Urinary bladder (tissue), 4 donors: ENCODE results near the gene ATP5MC3. TPM values are rescaled to one million over a fixed set of nuclear protein-coding genes. Genes with fewer than 3 reads are reported as not detected.

Experiments
- DNase-seq: peaks from one replicate; pipeline ENCODE4 v3.0.0-alpha.2; 2015; ENCODE audit errors: extremely low spot score
- H3K27ac ChIP-seq: one replicate; pipeline ENCODE4 v1.5.1; 2013; ENCODE audit warnings: low read depth, mild to moderate bottlenecking, moderate library complexity
- H3K36me3 ChIP-seq: one replicate; pipeline ENCODE4 v1.6.1; 2013; ENCODE audit warnings: mild to moderate bottlenecking, moderate library complexity; ENCODE audit not compliant: insufficient read depth
- H3K4me1 ChIP-seq: one replicate; pipeline ENCODE4 v1.6.1; 2013; ENCODE audit warnings: mild to moderate bottlenecking, moderate library complexity; ENCODE audit not compliant: insufficient read depth
- H3K4me3 ChIP-seq: one replicate; pipeline ENCODE4 v1.5.1; 2013; ENCODE audit warnings: low read depth, low read length
- WGBS: extraction: QIAGEN DNeasy Blood & Tissue Kit; methylation state at CpG from one replicate; pipeline ENCODE4 v1.1.7; 2013; 5-methylcytosine and 5-hydroxymethylcytosine counted together
- polyA plus RNA-seq: library from polyadenylated mRNA; stranded (reverse); fragments of 200-250 nt; gene quantifications from one replicate; pipeline ENCODE4 v1.2.3, GENCODE V29; 2013
- total RNA-seq: library from RNA; depleted of rRNA; stranded (reverse); fragments of >200 nt; gene quantifications from one replicate; pipeline ENCODE4 v1.2.3, GENCODE V29; 2014
- donor health status: healthy with polysubstance abuse.
- donor health status: healthy.

ATP5MC3 gene
- total and polyA plus RNA-seq, 2 donors: 69.8 to 285 TPM

DNA sequence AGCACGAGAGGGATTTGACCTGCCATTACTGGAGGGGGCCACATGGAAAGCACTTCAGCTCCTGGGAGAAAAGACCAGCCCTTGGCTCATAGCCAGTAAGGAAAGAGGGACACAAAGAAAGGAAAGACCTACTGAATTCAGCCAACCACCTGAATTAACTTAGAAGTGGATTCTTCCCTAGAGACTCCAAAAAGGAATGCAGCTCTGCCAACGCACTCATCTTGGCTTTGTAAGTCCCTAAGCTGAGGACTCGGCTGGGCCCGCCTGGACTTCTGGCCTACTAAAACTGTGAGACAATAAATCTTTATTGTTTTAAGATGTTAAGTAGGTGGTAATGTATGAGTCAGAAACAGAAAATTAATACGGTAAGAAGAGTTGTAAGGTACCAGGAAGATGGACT, 25.0 kb downstream of the ATP5MC3 start:
- no peak for DNase-seq
- Histone ChIP-seq H3K36me3 (peaks cover 2% of the 10 kb centered on the region), H3K4me3 (no peak overlapping the region), H3K27ac (no peak overlapping the region), H3K4me1 (no peaks in the 10 kb centered on the region)
- WGBS: 80% methylated on average over 5 of the region's 5 CpGs

DNA sequence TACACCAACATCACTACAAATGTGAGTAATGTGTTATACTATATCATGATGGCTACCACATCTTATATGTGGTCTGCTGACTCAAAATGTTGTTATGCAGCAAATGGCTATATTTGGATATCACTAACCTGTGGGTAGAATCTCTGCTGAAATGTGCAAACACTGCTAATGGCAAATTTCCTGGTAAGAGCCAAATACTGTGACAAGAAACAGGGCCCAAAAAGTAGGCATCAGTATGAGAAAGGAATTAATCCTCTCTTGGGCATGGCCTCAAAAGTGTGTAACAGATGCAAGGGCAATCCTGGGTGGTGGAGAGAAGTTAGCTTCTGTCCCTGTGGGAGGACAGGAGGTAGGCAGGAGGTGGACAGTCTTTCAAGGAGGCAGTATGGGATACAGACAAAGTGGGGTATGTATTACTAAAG, 26.8 kb downstream of the ATP5MC3 start:
- Histone ChIP-seq H3K4me1 (no peaks in the 10 kb centered on the region), H3K27ac (no peak overlapping the region), H3K4me3 (no peak overlapping the region), H3K36me3 (peaks cover 3% of the 10 kb centered on the region)
- no peak for DNase-seq

DNA sequence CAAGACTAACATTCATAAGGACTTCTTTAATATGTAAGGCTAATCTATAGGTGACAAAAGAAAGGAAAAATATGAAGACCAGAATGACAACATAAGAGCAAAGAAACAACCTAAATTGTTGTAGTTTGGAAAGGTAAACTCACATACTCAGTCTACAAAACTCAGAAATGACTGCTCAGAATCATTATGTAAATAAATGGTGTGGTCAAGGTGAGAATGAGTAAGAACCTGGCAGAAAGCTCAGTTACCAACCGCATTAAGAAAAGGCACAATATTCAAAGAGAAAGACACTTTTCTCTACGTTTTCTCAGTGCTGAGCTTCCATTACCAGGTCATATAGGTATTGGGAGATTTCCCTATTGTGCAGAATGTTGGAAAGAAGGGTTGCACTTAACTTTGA, 29.3 kb downstream of the ATP5MC3 start:
- Histone ChIP-seq H3K27ac (no peak overlapping the region), H3K36me3 (peaks cover 3% of the 10 kb centered on the region), H3K4me1 (no peaks in the 10 kb centered on the region), H3K4me3 (no peak overlapping the region)
- no peak for DNase-seq
- 88% methylated on average over 2 of the region's 2 CpGs for WGBS

GRCh38 chr2:175151791-175152190, 29.7 kb downstream of the ATP5MC3 start:
- no peaks in the 10 kb centered on the region for H3K4me1 ChIP-seq
- 68% methylated on average over 1 of the region's 1 CpG for WGBS

GRCh38 chr2:175147186-175147585, 34.3 kb downstream of the ATP5MC3 start:
- H3K36me3 ChIP-seq: peaks cover 1% of the 10 kb centered on the region
- H3K4me3 ChIP-seq: no peak overlapping the region
- H3K4me1 ChIP-seq: no peaks in the 10 kb centered on the region
- no peak for DNase-seq
- 52% methylated on average over 4 of the region's 4 CpGs for WGBS
- no peak overlapping the region for H3K27ac ChIP-seq

More at GRCh38 chr2:175151791-175152190, 29.7 kb downstream of the ATP5MC3 start:
- H3K36me3 ChIP-seq: peaks cover 3% of the 10 kb centered on the region
- no peak overlapping the region for H3K27ac ChIP-seq
- no peak for DNase-seq
- no peak overlapping the region for H3K4me3 ChIP-seq

- 98% methylated on average over 2 of the region's 2 CpGs for WGBS
- no peak for DNase-seq
- Histone ChIP-seq H3K27ac (no peak overlapping the region), H3K4me3 (no peak overlapping the region), H3K36me3 (no peaks in the 10 kb centered on the region), H3K4me1 (no peaks in the 10 kb centered on the region)
Observed at GRCh38 chr2:175143678-175144077, 37.8 kb downstream of the ATP5MC3 start.

- Histone ChIP-seq H3K4me3 (no peak overlapping the region), H3K27ac (no peak overlapping the region), H3K4me1 (no peaks in the 10 kb centered on the region), H3K36me3 (no peaks in the 10 kb centered on the region)
- WGBS: 98% methylated on average over 1 of the region's 1 CpG
- DNase-seq: no peak
Observed at GRCh38 chr2:175143191-175143590, 38.3 kb downstream of the ATP5MC3 start.

DNA sequence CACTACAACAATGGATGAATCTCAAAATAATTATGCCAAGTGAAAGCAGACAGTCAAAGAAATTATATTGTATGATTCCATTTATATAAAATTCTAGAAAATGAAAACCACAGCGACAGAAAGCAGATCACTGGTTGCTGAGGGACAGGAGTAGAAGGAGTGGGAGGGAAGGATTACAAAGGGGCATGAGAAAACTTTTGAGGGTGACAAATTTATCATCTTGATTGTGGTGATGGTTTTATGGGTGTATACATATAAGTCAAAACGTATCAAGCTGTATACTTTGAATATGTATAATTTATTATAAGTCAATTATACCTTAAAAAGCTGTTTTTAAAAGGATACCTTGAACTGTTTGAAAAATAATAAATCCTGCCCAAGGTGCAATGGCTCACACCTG, 41.2 kb downstream of the ATP5MC3 start:
- no peak for DNase-seq
- no peak overlapping the region for H3K27ac ChIP-seq
- no peaks in the 10 kb centered on the region for H3K4me1 ChIP-seq
- WGBS: 54% methylated on average over 2 of the region's 2 CpGs
- H3K4me3 ChIP-seq: no peak overlapping the region
- H3K36me3 ChIP-seq: no peaks in the 10 kb centered on the region

- no peaks in the 10 kb centered on the region for H3K36me3 ChIP-seq
- H3K4me1 ChIP-seq: no peaks in the 10 kb centered on the region
- H3K27ac ChIP-seq: no peak overlapping the region
- DNase-seq: no peak
- H3K4me3 ChIP-seq: no peak overlapping the region
- 59% methylated on average over 2 of the region's 2 CpGs for WGBS
Observed at GRCh38 chr2:175137793-175138192, 43.7 kb downstream of the ATP5MC3 start.

GRCh38 chr2:175136334-175137215, 44.9 kb downstream of the ATP5MC3 start:
- DNase-seq: no peak
- H3K4me1 ChIP-seq: no peaks in the 10 kb centered on the region
- no peak overlapping the region for H3K4me3 ChIP-seq
- no peak overlapping the region for H3K27ac ChIP-seq
- no peaks in the 10 kb centered on the region for H3K36me3 ChIP-seq

DNA sequence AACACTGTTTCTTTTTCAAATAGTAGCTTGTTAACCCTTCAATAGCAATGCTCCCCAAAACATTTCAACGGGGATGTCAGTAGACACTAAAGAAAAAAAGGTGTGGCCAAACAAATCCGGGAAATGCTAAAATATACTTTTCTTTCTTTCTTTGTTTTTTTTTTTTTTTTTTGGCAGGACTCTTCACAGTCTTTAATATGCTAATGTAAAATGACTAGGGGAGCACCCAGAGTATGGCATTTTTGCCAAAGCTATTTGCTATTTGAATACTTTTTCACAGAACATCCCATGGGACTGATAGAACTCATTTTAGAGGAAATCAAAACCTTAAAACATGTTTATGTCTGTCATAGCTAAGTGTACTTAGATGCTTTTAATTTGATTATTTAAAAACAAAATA, 45.6 kb downstream of the ATP5MC3 start:
- Histone ChIP-seq H3K27ac (no peak overlapping the region), H3K36me3 (no peaks in the 10 kb centered on the region), H3K4me1 (no peaks in the 10 kb centered on the region), H3K4me3 (no peak overlapping the region)
- DNase-seq: no peak
- 77% methylated on average over 2 of the region's 2 CpGs for WGBS

DNA sequence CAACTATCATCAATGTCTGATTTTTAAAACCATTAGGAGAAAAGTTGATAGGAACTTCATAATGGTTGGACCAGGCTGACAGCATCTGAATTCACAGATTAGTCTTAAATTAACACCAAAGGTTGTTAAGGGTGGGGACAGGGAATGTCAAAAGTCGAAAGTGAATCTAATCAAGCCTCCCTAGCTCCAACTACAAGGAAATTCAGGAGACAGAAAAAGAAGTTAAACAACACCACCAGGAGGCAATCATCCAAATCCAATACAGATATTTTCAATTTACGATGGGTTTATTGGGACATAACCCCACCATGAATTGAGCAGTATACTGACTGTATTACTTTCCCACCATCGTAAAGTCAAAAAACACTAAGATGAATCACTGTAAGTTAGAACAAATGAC, 46.3 kb downstream of the ATP5MC3 start:
- DNase-seq: no peak
- Histone ChIP-seq H3K27ac (no peak overlapping the region), H3K4me3 (no peak overlapping the region), H3K36me3 (no peaks in the 10 kb centered on the region), H3K4me1 (no peaks in the 10 kb centered on the region)
- WGBS: 88% methylated on average over 3 of the region's 3 CpGs

GRCh38 chr2:175131252-175131651, 50.3 kb downstream of the ATP5MC3 start:
- no peaks in the 10 kb centered on the region for H3K36me3 ChIP-seq
- no peaks in the 10 kb centered on the region for H3K4me1 ChIP-seq
- no peak overlapping the region for H3K4me3 ChIP-seq
- no peak for DNase-seq
- WGBS: 63% methylated on average over 2 of the region's 2 CpGs
- H3K27ac ChIP-seq: no peak overlapping the region

- WGBS: 96% methylated on average over 1 of the region's 1 CpG
- Histone ChIP-seq H3K27ac (no peak overlapping the region), H3K36me3 (no peaks in the 10 kb centered on the region), H3K4me3 (no peak overlapping the region), H3K4me1 (no peaks in the 10 kb centered on the region)
- no peak for DNase-seq
Observed at GRCh38 chr2:175126661-175127060, 54.8 kb downstream of the ATP5MC3 start.
